Stimulated activated CD8-positive, alpha-beta memory T cell treated with anti-CD3 and anti-CD28 coated beads, Interleukin-2, amount 100 ng/mL, for 48 hours (primary cell): ENCODE data around the gene MPZL1.
A peak's percentile ranks its signal among the peaks of the same experiment; 100 is the strongest.
"Not testable (repeated sequence)": the region's sequence is repeated elsewhere in the genome, so short reads cannot be mapped to it uniquely, and the experiment has no call there.

ENCODE experiments used
- DNase-seq, 2 donors: peaks; one replicate each; pipeline ENCODE4 v3.0.0-alpha.2; 2020; ENCODE audit warnings: low read depth in 2 of 2

MPZL1 gene

DNA sequence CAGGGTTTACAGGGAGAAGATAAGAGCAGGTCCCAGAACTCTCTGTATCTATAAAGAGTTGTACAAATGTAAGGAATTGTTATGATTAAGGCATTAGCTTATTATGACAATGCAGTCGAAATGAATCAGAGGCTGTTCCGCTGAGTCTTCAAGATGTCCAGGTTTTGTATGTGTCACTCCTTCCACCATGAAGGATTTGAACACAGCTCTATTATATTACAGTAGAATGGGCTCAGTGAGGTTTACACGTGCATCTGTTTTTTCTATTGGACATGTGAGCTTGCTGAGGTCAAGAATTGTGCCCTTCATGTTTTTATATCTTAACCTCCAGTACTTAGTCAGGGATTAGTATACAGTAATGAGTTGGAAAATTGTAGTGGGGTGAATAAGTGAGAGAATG lies 86.3 kb downstream of the MPZL1 start:
- DNase-seq: no peak

DNA sequence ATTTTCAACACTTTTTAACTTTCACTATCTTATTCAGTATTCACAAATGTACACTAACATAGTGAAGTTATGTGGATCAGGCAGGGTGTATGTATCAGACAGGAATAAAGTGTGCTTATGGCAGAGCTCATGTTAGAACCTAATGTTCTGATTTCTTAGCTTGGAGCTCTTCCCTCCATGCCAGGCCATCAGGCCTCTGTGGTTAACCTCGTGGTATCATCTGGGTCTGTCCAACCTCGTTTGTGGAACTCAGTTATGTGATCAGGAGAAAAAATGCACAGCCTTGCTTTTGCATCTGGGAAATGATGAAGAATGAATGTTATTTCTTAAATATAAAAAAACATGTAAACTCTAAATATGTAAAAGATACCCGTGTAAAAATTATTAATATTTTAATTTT lies 86.9 kb downstream of the MPZL1 start:
- DNase-seq: no peak

DNA sequence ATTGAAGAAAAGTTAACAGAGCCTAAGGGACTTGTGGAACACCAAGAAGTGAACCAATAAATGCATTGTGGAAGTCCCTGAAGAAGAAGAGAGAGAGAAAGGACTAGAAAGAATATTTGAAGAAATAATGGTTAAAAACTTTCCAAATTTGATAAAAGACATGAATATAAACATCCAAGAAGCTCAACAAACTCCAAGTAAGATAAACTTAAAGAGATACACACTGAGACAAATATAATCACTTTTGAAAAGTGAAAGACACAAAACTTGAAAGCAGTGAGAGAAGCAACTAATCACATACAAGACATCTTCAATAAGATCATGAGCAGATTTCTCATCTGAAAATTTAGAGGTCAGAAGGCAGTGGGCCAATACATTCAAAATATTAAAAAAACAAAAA lies 91.2 kb downstream of the MPZL1 start:
- DNase-seq: no peak

DNA sequence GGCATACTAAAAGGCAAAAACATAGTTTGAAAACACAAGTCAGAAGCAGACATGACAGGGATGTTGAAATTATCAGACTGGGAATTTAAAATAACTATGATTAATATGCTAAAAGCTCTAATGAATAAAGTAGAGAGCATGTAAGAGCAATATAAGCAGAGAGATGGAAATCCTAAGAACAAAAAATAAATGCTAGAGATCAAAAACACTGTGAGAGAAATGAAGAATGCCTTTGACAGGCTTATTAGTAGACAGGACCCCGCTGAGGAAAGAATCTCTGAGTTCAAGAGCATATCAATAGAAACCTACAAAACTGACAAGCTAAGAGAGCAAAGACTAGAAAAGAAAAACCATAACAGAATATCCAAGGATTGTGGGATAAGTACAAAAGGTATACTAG lies 93.9 kb downstream of the MPZL1 start:
- DNase-seq: no peak

DNA sequence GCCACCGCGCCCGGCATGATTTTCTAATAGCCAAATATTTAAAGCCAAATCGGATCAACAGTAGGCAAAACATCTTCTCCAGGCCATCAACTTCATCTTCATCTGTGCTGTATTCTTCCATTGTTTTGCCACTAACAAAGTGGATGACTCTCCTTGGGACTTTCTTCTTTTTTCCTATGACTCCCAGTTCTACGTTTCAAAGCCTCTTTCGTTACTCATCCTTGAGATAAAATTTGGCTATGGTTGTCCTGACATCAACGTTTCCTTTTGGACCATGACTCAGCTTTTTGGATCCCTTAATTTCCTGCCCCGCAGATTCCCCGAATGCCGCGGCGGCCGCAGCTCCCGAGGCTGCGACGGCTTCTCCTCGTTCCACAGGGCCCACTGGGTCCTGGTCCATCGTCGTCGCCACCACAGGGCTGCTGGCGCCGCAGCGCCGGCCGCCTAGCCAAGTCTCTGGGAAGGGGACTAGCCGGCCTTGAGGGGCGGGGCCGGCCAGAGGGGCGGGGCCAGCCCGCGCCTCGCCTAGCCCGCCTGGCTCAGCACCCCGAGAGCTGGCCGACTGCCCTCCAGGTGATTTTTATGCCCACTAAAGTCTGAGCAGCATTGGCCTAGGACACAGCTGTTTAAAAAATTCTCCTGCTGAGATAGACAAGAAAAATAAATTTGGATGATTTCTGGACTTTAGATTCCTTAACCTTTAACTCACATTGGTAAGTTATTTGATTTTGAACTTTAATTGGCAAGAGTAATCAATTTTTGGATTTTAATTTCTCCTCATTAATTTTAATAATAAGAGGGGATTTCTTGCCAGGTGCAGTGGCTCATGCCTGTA lies 98.3 kb downstream of the MPZL1 start:
- peak in 1 of 2 donors; percentile 14 for DNase-seq

DNA sequence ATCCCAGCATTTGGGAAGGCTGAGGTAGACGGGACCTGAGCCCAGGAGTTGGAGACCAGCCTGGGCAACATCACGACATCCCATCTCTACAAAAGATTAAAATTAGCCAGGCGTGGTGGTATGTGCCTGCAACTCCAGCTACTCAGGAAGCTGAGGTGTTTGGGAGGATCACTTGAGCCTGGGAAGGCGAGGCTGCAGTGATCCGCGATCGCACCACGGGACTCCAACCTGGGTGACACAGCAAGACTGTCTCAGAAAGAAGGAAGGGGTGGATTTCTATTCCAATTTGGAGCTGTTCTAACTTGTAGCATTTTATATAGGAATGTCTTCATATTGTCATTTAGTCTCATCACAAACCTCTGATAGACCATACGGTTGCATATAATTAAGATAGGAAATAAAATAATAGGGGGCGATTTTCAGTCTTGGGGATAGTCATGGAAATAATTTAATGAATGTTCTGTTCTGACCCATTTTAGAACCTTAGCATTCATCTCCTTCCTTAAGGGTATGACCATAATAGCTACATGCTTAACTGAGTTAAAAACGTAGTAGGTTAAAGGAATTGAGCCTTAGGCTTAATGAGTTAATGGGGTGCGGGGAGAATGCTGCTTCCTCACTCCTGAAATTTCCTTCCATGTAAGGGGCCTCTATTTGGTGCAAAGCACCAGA lies 99.0 kb downstream of the MPZL1 start:
- DNase-seq: no peak

DNA sequence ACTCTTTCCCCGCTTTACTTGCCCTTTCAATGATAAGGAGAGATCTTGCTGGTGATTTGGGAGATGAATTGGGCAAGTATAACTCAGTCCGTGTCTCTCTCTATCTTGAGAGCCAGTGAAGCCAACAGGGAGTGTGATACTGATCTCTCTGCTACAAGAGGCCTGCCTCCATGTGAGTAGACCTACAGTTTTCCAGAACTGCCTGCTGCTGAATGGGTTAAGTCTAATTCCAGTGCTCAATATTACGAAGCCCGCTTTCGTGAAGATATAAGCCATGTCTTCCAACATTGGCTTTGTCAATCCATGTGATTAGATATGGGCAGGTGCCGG lies 99.5 kb downstream of the MPZL1 start:
- DNase-seq: no peak

DNA sequence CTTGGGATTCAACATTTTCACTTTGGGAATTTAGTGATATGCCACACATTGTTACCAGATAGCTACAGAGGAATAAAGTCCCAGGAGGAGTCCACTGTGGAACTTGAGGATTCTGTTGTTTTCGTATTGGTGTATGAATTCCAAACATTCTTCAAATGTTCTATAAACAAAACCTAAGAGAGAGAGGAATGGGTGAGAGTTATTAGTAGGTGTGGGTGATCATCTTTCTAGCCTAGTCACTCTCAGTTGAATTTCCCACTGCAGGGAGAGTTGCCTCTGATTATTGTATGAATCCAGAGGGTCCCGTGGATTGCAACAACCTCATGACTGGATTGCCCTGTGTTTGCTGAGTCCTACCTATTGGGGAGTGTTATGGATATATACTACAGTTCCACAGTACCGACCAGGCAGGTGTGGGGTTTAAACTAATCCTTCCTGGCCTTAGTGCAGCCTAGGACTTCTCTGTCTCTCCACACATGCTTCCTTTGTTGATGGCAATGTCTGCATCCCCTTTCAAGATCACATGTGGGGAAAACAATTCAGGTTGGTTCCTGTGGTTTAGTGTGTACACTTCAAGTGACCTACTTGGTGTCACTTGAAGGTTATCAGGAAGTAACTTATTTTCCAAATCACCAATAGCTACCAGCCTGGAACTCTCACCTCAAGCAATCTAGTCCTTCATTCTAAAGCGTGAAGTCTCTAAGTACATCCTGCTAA lies 100.3 kb downstream of the MPZL1 start:
- DNase-seq: no peak

DNA sequence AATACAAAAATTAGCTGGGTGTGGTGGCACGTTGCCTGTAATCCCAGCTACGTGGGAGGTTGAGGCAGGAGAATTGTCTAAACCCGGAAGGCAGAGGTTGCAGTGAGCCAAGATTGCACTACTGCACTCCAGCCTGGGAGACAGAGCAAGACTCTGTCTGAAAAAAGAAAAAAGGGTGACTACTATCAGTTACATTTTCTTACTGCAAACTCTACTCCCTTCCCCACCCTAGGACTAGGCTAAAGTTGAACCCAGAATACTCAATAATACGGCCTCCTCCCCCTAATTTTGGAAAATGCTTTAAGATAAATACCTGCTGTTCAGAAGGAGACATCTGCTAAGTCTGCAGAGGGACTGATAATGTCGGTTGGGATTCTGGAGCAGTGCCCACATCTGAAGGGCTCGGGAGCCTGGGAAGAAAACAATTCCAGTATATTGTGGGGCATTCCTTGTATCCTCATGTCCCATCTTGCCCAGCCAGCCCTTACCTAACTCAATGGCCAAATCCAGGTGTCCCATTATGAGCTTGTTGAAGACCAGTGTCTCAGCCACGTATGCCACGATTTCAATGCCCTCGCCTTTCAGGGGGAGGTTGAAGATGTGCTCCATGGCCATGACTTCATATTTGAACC lies 102.5 kb downstream of the MPZL1 start:
- DNase-seq: no peak

DNA sequence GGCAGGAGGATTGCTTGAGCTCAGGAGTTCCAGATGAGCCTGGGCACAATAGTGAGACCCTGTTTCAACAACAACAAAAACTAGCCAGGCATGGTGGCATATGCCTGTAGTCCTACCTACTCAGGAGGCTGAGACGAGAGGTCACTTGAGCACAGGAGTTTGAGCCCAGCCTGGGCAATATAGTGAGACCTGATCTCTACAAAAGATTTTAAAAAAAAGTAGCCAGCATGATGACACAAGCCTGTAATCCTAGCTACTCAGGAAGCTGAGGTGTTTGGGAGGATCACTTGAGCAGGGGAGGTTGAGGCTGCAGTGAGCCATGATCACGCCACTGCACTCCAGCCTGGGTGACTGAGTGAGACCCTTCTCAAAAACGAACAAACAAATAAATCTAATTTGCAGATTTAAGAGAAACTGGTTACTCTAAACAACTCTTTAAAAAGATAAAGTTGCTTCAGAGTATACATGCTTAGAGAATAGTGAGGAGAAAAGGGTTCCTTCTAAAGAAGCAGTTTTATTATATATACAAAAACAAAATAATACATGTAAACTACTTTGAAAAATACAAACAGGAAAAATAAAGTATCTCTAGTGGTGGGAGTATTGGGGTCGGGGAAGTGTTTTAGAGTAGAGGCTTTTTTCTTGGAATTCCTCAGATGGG lies 103.8 kb downstream of the MPZL1 start:
- DNase-seq: no peak

DNA sequence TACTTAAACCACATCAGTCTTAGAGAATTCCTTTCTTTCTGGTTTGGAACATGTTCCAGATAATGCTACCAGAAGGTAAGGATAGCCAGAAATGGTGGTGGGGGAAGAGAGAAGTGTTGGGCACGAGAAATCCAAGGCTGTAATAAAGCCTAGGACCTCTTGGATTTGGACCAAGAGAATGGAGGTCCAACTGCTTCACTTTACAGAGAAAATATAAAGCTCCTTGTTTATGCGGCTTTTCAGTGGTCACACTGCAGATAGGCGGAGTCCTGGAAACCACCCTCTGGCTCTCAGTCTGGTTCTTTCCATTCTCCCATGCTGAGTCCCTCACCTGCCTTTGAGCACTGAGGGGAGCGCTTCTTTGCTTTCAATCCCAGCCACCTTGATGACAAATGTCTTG lies 104.3 kb downstream of the MPZL1 start:
- DNase-seq: no peak

DNA sequence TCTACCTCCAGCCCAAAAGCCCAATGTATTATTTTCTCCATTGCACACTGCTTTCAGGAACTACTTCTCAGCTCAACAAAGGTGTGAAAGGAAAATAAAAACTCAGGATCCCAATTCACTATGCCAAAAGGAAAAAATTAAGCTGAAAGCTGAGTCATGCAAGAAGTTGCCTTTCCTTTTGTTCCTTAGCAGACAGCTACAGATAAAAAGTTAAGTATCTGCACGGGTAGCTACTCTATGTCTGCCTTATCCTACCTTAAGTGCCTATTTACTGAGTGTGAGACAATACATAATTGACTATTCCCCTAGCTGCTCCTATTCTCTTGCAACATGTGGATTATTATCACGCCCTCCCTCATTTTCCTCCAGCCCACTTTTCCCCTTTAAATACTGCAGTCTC lies 108.1 kb downstream of the MPZL1 start:
- DNase-seq: no peak

DNA sequence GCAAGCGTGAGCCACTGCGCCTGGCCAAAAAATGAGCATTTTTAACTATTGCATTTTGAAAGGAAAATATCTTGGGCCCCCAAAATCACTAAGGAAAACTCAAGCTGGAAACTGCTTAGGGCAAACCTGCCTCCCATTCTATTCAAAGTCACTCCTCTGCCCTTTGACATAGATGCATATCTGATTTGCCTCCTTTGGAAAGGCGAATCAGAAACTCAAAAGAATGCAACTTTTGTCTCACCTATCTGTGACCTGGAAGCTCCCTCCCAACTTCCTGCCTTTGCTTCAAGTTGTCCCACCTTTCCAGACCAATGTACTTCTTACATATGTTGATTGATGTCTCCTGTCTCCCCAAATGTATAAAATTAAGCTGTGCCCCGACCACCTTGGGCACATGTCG lies 108.9 kb downstream of the MPZL1 start:
- not testable (repeated sequence) for DNase-seq

DNA sequence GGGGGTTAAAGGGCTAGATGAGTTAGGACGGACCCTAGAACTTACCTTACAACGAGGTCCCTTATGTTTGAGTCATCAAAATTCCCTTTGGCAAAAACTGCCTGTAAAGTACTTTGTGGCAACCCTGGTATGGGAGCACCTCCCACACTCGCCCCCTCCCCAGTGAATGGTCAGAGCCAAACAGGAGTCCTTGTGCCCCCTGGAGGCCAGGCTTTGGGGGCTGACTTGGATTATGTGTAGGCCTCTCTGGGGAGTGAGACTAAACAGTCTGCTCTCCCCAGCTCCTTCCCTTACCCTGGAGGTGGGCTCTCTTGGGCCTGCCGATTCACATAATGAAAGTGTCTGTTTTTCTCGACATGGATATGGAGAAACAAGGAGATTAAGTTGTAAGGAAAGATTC lies 110.9 kb downstream of the MPZL1 start:
- DNase-seq: no peak

DNA sequence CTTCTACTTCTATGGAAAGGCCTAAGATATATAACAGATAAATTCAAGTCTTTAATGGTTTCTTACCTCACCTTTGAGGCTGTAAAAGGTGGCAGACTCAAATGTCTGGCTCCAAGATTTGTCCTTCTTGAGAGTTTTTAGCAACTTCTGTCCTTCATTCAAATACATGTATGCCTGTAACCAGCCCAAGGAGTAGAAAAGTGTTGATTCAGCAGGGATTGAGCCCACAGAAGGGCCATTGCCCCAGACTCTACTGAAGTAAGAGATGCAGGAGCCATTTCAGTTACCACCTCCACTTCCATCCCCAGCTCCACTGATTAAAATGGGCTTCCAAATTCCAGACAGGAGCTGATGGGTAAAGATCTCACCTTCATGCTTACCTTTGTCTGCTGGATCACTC lies 112.1 kb downstream of the MPZL1 start:
- DNase-seq: no peak

DNA sequence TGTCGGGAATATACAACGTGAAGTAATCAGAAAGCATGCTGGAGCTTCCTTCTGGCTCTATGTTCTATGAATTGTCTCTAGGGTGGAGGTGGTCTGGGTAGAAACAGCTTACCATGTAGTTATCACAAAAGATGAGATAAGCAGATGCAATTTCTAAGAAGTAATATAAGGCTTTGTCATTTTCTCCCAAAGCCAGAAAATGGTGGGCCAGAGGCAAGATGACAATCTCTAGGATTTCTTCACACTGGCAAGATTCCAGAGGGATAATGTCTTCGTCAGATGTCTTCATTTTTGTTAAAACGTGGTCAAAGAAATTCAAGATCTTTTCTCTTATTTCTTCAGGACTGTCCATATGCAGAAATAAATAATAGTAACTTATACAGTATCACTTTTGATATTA lies 114.4 kb downstream of the MPZL1 start:
- DNase-seq: no peak

DNA sequence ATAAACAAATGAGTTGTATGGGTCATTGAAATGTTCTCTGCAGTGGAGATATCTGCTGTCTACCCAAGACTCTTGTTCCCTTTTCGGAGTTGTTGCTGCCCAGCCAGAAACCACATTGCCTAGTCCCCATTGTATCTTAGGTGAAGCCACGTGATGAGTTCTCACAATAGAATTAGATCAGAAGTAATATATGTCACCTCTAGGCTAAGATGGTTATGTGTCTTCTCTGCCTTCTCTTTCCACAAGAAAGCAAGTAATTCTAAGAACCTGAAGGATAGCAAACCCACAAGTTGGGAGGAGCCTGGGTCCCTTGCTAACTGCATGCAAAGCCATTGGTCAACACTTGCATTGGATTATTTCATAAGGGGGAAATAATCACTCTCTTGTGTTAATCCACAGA lies 115.5 kb downstream of the MPZL1 start:
- no peak for DNase-seq

DNA sequence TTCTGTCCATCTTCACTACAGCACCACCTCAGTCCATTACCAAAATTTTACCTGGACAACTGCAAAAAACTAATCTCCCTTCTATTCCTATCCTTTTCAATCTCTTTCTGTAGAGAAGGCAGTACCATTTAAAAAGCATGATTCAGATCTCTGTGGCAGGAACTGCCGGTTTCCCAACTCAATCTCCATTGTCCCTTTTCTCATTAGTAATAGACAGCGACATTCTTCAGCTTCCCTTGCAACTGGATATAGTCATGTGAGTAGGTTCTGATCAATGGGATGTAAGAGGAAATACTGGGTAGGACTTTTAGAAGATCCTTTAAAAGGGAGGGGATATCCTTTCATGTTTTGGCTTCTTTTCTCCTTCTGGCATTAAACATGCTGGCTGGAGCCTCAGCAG lies 117.2 kb downstream of the MPZL1 start:
- no peak for DNase-seq
